ENCODE data around the gene CHID1.

CHID1 gene

DNA sequence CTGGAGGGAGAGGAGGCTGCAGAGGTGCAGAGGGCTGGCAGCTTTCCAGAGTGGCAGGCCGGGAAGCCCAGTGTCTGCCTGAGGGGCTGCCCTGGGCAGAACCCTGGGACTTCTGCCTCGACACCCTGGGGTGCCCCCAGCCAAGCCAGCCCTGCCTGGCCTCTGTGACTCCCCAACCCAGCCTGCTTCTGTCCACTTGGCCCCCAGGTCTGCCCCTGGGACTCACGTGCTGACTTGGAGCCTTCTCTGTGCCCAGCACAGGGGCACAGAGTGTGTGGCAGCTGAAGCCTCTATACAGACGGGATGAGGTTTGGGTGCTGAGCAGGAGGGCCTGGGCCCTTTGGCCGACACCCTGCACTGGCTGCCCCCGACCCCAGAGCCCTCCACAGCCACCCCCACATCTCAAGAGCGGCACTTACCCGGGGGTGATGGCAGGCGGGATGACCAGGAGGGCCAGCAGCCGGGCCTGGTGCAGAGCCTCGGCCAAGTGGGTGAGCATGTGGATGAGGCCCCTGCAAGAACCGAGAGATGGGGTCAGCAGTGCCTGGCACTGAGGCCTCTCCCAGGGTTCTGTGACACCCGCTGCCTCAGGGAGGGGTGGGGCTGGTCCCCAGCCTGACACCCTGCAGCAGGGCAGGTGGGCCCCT is 17.5 kb downstream of the CHID1 start:
- Histone ChIP-seq H3K4me3 (replicated peaks; ENCODE audit: low read depth, low read length) (no peak overlapping the region), H3K36me3 (ENCODE audit: control insufficient read depth, insufficient read depth, low read length) (peaks cover 3% of the 10 kb centered on the region), H3K27me3 (replicated peaks; ENCODE audit: control insufficient read depth, insufficient read depth, low read length) (no peaks in the 10 kb centered on the region)
- no peak for DNase-seq (ENCODE audit: extremely low read depth, insufficient read length)
- TF ChIP-seq, protein P1, sequence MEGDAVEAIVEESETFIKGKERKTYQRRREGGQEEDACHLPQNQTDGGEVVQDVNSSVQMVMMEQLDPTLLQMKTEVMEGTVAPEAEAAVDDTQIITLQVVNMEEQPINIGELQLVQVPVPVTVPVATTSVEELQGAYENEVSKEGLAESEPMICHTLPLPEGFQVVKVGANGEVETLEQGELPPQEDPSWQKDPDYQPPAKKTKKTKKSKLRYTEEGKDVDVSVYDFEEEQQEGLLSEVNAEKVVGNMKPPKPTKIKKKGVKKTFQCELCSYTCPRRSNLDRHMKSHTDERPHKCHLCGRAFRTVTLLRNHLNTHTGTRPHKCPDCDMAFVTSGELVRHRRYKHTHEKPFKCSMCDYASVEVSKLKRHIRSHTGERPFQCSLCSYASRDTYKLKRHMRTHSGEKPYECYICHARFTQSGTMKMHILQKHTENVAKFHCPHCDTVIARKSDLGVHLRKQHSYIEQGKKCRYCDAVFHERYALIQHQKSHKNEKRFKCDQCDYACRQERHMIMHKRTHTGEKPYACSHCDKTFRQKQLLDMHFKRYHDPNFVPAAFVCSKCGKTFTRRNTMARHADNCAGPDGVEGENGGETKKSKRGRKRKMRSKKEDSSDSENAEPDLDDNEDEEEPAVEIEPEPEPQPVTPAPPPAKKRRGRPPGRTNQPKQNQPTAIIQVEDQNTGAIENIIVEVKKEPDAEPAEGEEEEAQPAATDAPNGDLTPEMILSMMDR (IDR thresholded peaks at IDR 0.05; ENCODE audit: insufficient read depth, low read length, poor library complexity, severe bottlenecking) = no peak

DNA sequence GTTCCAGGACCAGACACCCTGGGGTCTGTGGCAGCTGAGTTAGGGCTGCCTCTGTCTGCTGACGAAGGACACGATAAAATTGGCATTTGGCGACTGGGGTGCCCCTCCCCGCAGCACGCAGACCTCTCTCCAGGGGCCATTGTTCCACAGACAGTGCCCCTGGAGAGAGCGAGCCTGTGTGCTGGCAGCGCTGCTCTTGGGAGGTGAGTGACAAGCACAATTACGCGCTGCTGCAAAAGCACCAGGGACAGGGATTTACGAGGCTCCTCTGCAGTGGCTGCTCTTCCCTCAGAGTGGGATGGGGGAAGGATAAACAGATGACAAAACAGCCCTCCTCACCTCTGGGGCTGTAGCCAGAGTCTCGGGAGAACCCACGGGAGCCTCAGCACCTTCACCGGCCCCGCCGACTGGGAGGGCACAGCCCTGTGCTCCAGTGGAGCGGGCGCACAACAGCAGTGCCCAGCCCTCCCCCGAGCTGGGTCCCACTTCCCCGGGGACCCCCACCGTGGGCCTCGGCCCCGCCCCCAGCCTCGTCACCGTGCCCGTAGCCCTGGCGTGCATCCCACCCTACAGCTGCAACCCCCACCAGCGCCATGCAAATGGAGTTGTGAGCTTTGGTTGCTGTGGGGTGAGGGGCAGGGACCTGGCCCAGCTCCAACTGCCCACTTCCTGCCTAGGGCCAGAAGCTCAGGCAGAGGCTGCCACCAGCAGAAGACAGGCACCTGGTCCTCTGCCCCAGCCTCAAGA is 19.6 kb downstream of the CHID1 start:
- Histone ChIP-seq H3K36me3 (ENCODE audit: control insufficient read depth, insufficient read depth, low read length) (peaks cover 6% of the 10 kb centered on the region), H3K27me3 (replicated peaks; ENCODE audit: control insufficient read depth, insufficient read depth, low read length) (no peaks in the 10 kb centered on the region), H3K4me3 (replicated peaks; ENCODE audit: low read depth, low read length) (no peak overlapping the region)
- DNase-seq (ENCODE audit: extremely low read depth, insufficient read length) = no peak
- TF ChIP-seq, protein P1 (IDR thresholded peaks at IDR 0.05; ENCODE audit: insufficient read depth, low read length, poor library complexity, severe bottlenecking) = no peak

DNA sequence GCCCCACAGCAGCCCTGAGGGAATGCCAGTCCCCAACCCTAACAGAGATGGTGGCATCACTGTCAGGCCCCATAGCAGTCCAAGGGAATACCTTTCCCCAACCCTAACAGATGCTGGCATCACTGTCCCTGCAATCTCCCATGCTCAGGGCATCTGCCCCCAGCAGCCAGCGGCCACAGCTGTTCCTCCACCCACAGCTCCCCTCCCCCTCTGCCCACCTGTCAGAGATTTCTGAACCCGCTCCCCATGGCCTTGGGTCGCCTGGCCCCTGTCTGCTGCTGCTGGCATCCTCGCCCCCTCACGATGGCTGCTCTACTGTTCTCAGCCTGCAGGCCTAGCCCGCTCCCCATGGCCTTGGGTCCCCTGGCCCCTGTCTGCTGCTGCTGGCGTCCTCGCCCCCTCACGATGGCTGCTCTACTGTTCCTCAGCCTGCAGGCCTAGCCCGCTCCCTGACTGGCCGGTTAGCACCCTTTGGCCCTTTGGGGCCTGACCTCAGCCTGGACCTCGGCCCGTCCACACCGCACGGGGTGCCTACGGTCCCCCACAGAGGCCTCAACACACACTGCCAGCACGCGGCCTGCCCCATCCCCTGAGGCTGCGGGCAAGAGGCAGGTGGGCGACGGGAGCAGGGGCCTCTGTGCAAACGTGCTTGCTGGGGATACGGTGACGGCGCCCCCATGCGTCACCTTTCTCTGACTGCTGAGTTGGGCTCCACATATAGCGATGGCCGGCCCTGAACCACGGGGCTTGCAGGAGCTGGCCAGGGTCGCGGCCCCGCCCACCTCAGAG is 20.7 kb downstream of the CHID1 start:
- DNase-seq (ENCODE audit: extremely low read depth, insufficient read length) = no peak
- Histone ChIP-seq H3K36me3 (ENCODE audit: control insufficient read depth, insufficient read depth, low read length) (peaks cover 6% of the 10 kb centered on the region), H3K27me3 (replicated peaks; ENCODE audit: control insufficient read depth, insufficient read depth, low read length) (no peaks in the 10 kb centered on the region), H3K4me3 (replicated peaks; ENCODE audit: low read depth, low read length) (no peak overlapping the region)
- TF ChIP-seq, protein P1 (IDR thresholded peaks at IDR 0.05; ENCODE audit: insufficient read depth, low read length, poor library complexity, severe bottlenecking) = no peak

DNA sequence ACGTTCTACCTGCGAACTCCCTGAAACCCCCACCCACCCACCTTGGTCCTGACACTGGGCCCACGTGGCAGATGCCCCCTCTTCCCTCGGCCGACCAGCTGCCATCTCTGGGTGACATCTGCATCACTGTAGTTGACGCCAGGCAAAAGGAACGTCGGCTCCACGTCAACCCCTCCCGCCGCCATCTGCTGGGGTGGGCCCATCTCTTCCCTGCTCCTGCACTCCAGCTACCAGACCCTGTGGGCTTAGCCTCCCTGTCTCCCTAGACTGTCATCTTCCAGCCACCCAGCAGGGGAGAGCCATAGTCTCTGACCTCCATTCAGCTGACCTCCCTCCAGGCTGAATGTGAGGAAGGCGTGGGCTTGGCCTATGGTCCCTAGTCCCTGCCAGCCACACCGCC is 21.4 kb downstream of the CHID1 start:
- Histone ChIP-seq H3K27me3 (replicated peaks; ENCODE audit: control insufficient read depth, insufficient read depth, low read length) (no peaks in the 10 kb centered on the region), H3K36me3 (ENCODE audit: control insufficient read depth, insufficient read depth, low read length) (peaks cover 6% of the 10 kb centered on the region), H3K4me3 (replicated peaks; ENCODE audit: low read depth, low read length) (no peak overlapping the region)
- DNase-seq (ENCODE audit: extremely low read depth, insufficient read length) = no peak
- TF ChIP-seq, protein P1 (IDR thresholded peaks at IDR 0.05; ENCODE audit: insufficient read depth, low read length, poor library complexity, severe bottlenecking) = no peak

DNA sequence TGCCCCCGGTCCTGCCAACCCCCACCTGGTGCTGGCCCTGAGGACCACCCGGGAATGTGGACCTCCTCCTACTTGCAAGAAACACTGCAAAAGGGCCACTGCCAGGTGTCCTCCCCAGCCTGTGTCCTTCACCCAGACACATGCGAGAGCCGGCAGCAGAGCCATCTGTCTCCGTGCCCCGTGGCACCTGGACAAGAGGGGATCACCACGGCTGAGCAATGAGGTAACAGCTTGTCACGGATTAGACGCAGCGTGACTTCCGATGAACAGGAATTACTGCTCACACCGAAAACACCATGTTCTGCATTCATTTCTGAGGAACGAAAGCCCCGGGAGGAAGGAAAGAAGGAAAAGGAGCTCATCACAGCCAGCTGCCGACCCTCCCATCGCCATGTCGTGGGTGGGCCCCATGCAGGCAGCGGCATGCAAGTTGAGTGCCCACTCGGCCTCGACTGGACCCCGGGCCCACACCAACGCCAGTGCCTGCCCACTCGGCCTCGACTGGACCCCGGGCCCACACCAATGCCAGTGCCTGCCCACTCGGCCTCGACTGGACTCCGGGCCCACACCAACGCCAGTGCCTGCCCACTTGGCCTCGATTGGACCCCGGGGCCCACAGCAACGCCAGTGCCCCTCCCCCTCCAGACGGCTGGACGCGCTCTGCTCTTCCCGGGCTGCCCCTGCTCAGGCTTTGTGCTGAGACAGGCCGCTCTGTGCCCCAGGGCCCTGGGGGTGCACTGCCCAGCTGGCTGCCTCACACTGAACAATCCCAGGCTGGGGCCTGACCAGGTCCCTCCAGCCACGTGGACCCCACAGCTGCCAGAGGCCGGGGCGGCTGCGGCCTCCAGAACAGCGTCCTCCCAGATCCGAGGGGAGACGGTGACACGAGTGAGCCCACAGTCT is 22.0 kb downstream of the CHID1 start:
- no peak for DNase-seq (ENCODE audit: extremely low read depth, insufficient read length)
- Histone ChIP-seq H3K27me3 (replicated peaks; ENCODE audit: control insufficient read depth, insufficient read depth, low read length) (no peaks in the 10 kb centered on the region), H3K36me3 (ENCODE audit: control insufficient read depth, insufficient read depth, low read length) (peaks cover 10% of the 10 kb centered on the region), H3K4me3 (replicated peaks; ENCODE audit: low read depth, low read length) (no peak overlapping the region)
- TF ChIP-seq, protein P1 (IDR thresholded peaks at IDR 0.05; ENCODE audit: insufficient read depth, low read length, poor library complexity, severe bottlenecking) = no peak
